Measurements from ENCODE around the gene PCYT2.
A peak's percentile ranks its signal among the peaks of the same experiment; 100 is the strongest.

The PCYT2 gene

GRCh38 chr17:81920612-81921536 lies 9.7 kb upstream of the PCYT2 start:
- TF ChIP-seq TAF1 (IDR thresholded peaks at IDR 0.05; ENCODE audit: borderline replicate concordance, insufficient read depth, low read length) = no peak
- TF ChIP-seq POLR2AphosphoS5 (IDR thresholded peaks at IDR 0.05; ENCODE audit: low read depth, low read length) = no peak
- no peak for TF ChIP-seq FOXP2 (optimal IDR thresholded peaks at IDR 0.05; ENCODE audit: borderline replicate concordance, extremely low read depth, extremely low read length, insufficient read depth)
- no peak for TF ChIP-seq SIN3A (IDR thresholded peaks at IDR 0.05; ENCODE audit: borderline replicate concordance, insufficient read depth, low read length)
- TF ChIP-seq REST (IDR thresholded peaks at IDR 0.05; ENCODE audit: insufficient read depth in 1 of 2, low read depth in 2 of 2, low read length in 2 of 2) = no peak

- no peak for TF ChIP-seq TAF1 (IDR thresholded peaks at IDR 0.05; ENCODE audit: borderline replicate concordance, insufficient read depth, low read length)
- TF ChIP-seq SIN3A (IDR thresholded peaks at IDR 0.05; ENCODE audit: borderline replicate concordance, insufficient read depth, low read length) = no peak
- TF ChIP-seq FOXP2 (optimal IDR thresholded peaks at IDR 0.05; ENCODE audit: borderline replicate concordance, extremely low read depth, extremely low read length, insufficient read depth) = no peak
- TF ChIP-seq POLR2AphosphoS5 (IDR thresholded peaks at IDR 0.05; ENCODE audit: low read depth, low read length) = no peak
- TF ChIP-seq REST (IDR thresholded peaks at IDR 0.05; ENCODE audit: insufficient read depth in 1 of 2, low read depth in 2 of 2, low read length in 2 of 2) = no peak
Measured at GRCh38 chr17:81918832-81919545, 7.8 kb upstream of the PCYT2 start.

- peak; percentile 56 for TF ChIP-seq POLR2AphosphoS5 (IDR thresholded peaks at IDR 0.05; ENCODE audit: low read depth, low read length)
- no peak for TF ChIP-seq REST (IDR thresholded peaks at IDR 0.05; ENCODE audit: insufficient read depth in 1 of 2, low read depth in 2 of 2, low read length in 2 of 2)
- TF ChIP-seq SIN3A (IDR thresholded peaks at IDR 0.05; ENCODE audit: borderline replicate concordance, insufficient read depth, low read length) = peak; percentile 69; the same call in 1 of the 2 replicates
- peak; percentile 42 for TF ChIP-seq FOXP2 (optimal IDR thresholded peaks at IDR 0.05; ENCODE audit: borderline replicate concordance, extremely low read depth, extremely low read length, insufficient read depth)
- TF ChIP-seq TAF1 (IDR thresholded peaks at IDR 0.05; ENCODE audit: borderline replicate concordance, insufficient read depth, low read length) = peak; percentile 69; the same call in 1 of the 2 replicates
Measured at GRCh38 chr17:81917565-81918332, 6.5 kb upstream of the PCYT2 start, which contains the start of gene SIRT7. Gene SIRT7 (minus strand): TSS chr17:81918176. CDS start chr17:81918131, 45 bp downstream.

- no peak for TF ChIP-seq SIN3A (IDR thresholded peaks at IDR 0.05; ENCODE audit: borderline replicate concordance, insufficient read depth, low read length)
- TF ChIP-seq POLR2AphosphoS5 (IDR thresholded peaks at IDR 0.05; ENCODE audit: low read depth, low read length) = no peak
Measured at GRCh38 chr17:81916234-81917001, 5.2 kb upstream of the PCYT2 start.

All from PFSK-1 (cell line).